Natural killer cell (primary cell): ENCODE results near the gene PHAX. TPM values are rescaled to one million over a fixed set of nuclear protein-coding genes. Genes with fewer than 3 reads are reported as not detected.

Experiments used
- ATAC-seq, 3 donors: fragments of 150-1000 bp in 2 of 3; fragments of 200-7000 bp in 1 of 3; cut with Tn5 transposase; 1 replicate in 1 of 3; 2 replicates in 2 of 3; pipeline ENCODE4 v1.10.0; 2021; ENCODE audit warnings: mild to moderate bottlenecking in 2 of 3, moderate library complexity in 2 of 3
- DNase-seq, 2 donors: peaks; one replicate each; pipeline versions ENCODE4 v3.0.0 to v3.0.0-alpha.2; 2013 to 2021; ENCODE audit warnings: mixed read lengths in 1 of 2
- H3K27ac ChIP-seq: one replicate; pipeline ENCODE4 v1.5.1; 2013; ENCODE audit warnings: mild to moderate bottlenecking, low read length
- H3K27me3 ChIP-seq: one replicate; pipeline ENCODE4 v1.6.1; 2013; ENCODE audit warnings: low read length; ENCODE audit not compliant: control insufficient read depth, insufficient read depth
- H3K36me3 ChIP-seq: one replicate; pipeline ENCODE4 v1.6.1; 2013; ENCODE audit warnings: low read length; ENCODE audit not compliant: control insufficient read depth, insufficient read depth
- H3K4me1 ChIP-seq: one replicate; pipeline ENCODE4 v1.6.1; 2013; ENCODE audit warnings: low read length; ENCODE audit not compliant: control insufficient read depth, insufficient read depth
- H3K4me3 ChIP-seq: one replicate; pipeline ENCODE4 v1.5.1; 2013; ENCODE audit warnings: low read length
- H3K9me3 ChIP-seq: one replicate; pipeline ENCODE4 v1.6.1; 2013; ENCODE audit warnings: low read length; ENCODE audit not compliant: control insufficient read depth, insufficient read depth
- H3K27ac Mint-ChIP-seq, 2 donors: one replicate each; pipeline ENCODE4 v1.8.0; 2022; ENCODE audit warnings: mild to moderate bottlenecking in 2 of 2, mixed read lengths in 2 of 2, moderate library complexity in 1 of 2
- H3K27me3 Mint-ChIP-seq, 2 donors: one replicate each; pipeline ENCODE4 v1.8.0; 2022; ENCODE audit warnings: low read depth in 2 of 2, mixed read lengths in 2 of 2
- H3K36me3 Mint-ChIP-seq: one replicate; pipeline ENCODE4 v1.8.0; 2022; ENCODE audit warnings: mixed read lengths
- H3K4me1 Mint-ChIP-seq, 2 donors: one replicate each; pipeline ENCODE4 v1.8.0; 2022; ENCODE audit warnings: mixed read lengths in 2 of 2
- H3K4me3 Mint-ChIP-seq: one replicate; pipeline ENCODE4 v1.8.0; 2022; ENCODE audit warnings: mild to moderate bottlenecking, moderate library complexity, mixed read lengths
- H3K9me3 Mint-ChIP-seq, 2 donors: one replicate each; pipeline ENCODE4 v1.8.0; 2022; ENCODE audit warnings: mixed read lengths in 2 of 2
- CTCF ChIP-seq: fragments of 200-600 bp; IDR thresholded peaks from one replicate; pipeline ENCODE4 v1.8.0; 2022; ENCODE audit warnings: antibody characterized with exemption
- WGBS: methylation state at CpG from one replicate; pipeline ENCODE4 v1.1.7; 2013; ENCODE audit warnings: missing lambda C conversion rate; ENCODE audit not compliant: insufficient coverage; 5-methylcytosine and 5-hydroxymethylcytosine counted together
- intact Hi-C: fragments of 100-400 bp; cut with micrococcal nuclease; formaldehyde crosslinking; loops from one replicate; pipeline ENCODE4 v1.14.2; 2022
- total RNA-seq, 4 donors: library from RNA; stranded (reverse); fragments of 120-200 nt in 1 of 4; gene quantifications; one replicate each; pipeline versions ENCODE4 v1.2.3 to v1.2.4, GENCODE V29; 2013 to 2022

Gene PHAX
- total RNA-seq, 3 donors from 2014 or later (not counting 1 experiment from before 2014, with no cell fraction given) = 39.2 to 43.6 (median 40.0) TPM

DNA sequence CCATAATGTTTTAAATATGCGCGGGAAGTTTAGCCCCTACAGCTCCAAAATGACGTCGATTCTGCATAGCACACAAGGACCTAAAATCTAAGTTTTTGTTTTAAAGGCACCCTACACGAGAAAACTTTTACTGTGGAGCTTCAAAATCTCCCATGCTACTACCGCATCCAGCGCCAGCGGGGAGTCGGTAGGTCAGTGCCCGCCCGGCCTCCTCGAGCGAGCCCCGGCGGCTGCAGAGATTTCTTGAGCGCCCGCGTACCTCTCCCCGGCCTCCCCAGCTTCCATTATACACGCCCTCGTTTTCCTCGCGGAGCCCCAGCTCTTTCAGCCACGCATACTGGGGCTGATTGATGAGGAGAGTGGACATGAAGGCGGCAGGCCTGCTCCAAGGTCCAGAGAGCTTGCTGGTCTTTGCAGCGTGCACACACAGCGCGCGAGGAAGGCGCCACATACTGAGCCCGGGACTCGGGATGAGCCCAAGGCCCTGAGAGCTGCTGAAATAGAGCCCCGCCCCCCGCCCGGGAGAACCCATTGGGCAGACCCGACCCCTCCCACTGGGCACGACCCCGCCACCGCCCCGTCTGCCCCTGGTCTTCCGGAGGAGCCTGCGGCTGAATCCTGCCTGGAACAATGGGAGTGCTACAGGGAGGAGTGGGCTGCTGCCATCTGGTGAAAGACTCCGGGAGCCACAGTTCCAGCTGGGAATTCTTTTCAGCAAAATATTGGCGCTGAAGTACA is 5.8 kb upstream of the PHAX start, which contains the start of gene ALDH7A1:
Gene ALDH7A1 (minus strand): TSS at position 472 of the 738 bp plus-strand sequence. CDS start 21 bp downstream, at position 451.
- no peak for TF ChIP-seq CTCF
- H3K4me1 ChIP-seq = peaks cover 17% of the 10 kb centered on the region
- DNase-seq = peak in 1 of 2 donors; percentile 54
- peak within 1 kb of the TSS in 1 of 2 donors; percentile 44 for H3K27ac Mint-ChIP-seq
- peak within 1 kb of the TSS; percentile 42 for H3K4me3 ChIP-seq
- H3K36me3 ChIP-seq = no peaks in the 10 kb centered on the region
- WGBS = under 1% methylated on average over 44 of the region's 44 CpGs
- ATAC-seq = peak; percentile 59 to 74 (median 70)
- peak within 1 kb of the TSS; percentile 87 for H3K4me3 Mint-ChIP-seq
- no peaks in the 10 kb centered on the region for H3K9me3 Mint-ChIP-seq
- H3K4me1 Mint-ChIP-seq = peaks cover 16 to 17% of the 10 kb centered on the region in 2 donors
- H3K36me3 Mint-ChIP-seq = no peaks in the 10 kb centered on the region
- peaks cover 10% of the 10 kb centered on the region for H3K27me3 ChIP-seq
- H3K27ac ChIP-seq = no peak within 1 kb of the TSS
- peaks cover 17 to 27% of the 10 kb centered on the region in 2 donors for H3K27me3 Mint-ChIP-seq
- H3K9me3 ChIP-seq = no peaks in the 10 kb centered on the region
- intact Hi-C loops = no loop called here

GRCh38 chr5:126595486-126596083 is 5.2 kb upstream of the PHAX start:
- H3K9me3 ChIP-seq = no peaks in the 10 kb centered on the region
- Mint-ChIP-seq H3K9me3 (no peaks in the 10 kb centered on the region), H3K36me3 (no peaks in the 10 kb centered on the region), H3K27me3 (peaks cover 17 to 27% of the 10 kb centered on the region in 2 donors), H3K4me3 (peak overlapping the region; percentile 87), H3K4me1 (peaks cover 17 to 21% of the 10 kb centered on the region in 2 donors), H3K27ac (no peak overlapping the region)
- intact Hi-C loops = no loop called here
- no peak overlapping the region for H3K27ac ChIP-seq
- no peaks in the 10 kb centered on the region for H3K36me3 ChIP-seq
- H3K27me3 ChIP-seq = peaks cover 10% of the 10 kb centered on the region
- TF ChIP-seq CTCF = no peak
- no peak for ATAC-seq
- H3K4me3 ChIP-seq = peak overlapping the region; percentile 42
- 71% methylated on average over 20 of the region's 22 CpGs for WGBS
- H3K4me1 ChIP-seq = peaks cover 20% of the 10 kb centered on the region
- DNase-seq = peak in 1 of 2 donors; percentile 11

DNA sequence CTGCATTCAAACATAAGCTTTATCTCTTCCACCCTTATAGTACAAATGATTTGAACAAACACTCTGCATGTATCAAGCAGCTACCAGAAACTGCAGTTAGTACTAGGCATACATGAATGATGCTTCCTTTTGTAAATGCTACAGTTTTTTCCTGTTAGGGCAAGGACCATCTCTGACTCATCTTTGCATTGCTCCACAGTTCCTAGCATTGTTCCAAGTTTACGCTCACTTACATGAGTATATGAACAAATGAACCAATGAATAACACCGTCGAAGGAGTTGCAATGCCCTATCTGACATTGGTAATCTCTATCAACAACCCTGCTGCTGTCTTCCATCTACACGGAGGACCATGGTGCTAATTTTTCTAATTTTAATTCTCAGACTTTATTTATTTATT is 3.6 kb upstream of the PHAX start:
- H3K36me3 Mint-ChIP-seq = no peaks in the 10 kb centered on the region
- 97% methylated on average over 3 of the region's 4 CpGs for WGBS
- ATAC-seq (no peak), DNase-seq (no peak)
- Histone ChIP-seq H3K4me3 (no peak overlapping the region), H3K27ac (no peak overlapping the region), H3K36me3 (no peaks in the 10 kb centered on the region), H3K4me1 (peaks cover 30% of the 10 kb centered on the region), H3K9me3 (no peaks in the 10 kb centered on the region), H3K27me3 (peaks cover 10% of the 10 kb centered on the region)
- intact Hi-C loops = no loop called here
- peak overlapping the region; percentile 49 for H3K4me3 Mint-ChIP-seq
- peaks cover 17 to 21% of the 10 kb centered on the region in 2 donors for H3K4me1 Mint-ChIP-seq
- no peak for TF ChIP-seq CTCF
- no peaks in the 10 kb centered on the region for H3K9me3 Mint-ChIP-seq
- peaks cover 17 to 27% of the 10 kb centered on the region in 2 donors for H3K27me3 Mint-ChIP-seq
- no peak overlapping the region for H3K27ac Mint-ChIP-seq
